Activated CD8-positive, alpha-beta T cell treated with anti-CD3 and anti-CD28 coated beads for 36 hours (primary cell): ENCODE data around the gene LKAAEAR1. TPM values are rescaled to one million over a fixed set of nuclear protein-coding genes. Genes with fewer than 3 reads are reported as not detected.

Experiments
- ATAC-seq: fragments of 200-7000 bp; cut with Tn5 transposase; one replicate; pipeline ENCODE4 v1.10.0; 2021; ENCODE audit warnings: mild to moderate bottlenecking, moderate library complexity
- CTCF ChIA-PET: fragments of 350-600 bp; sonication (Branson Sonifier 250); formaldehyde crosslinking; loops from one replicate; lab custom pipeline; 2021; ENCODE audit warnings: antibody characterized with exemption; lab: Charles Lee
- POLR2A ChIA-PET: fragments of 350-600 bp; sonication (Branson Sonifier 250); formaldehyde crosslinking; loops from one replicate; lab custom pipeline; 2021; ENCODE audit warnings: antibody characterized with exemption; lab: Charles Lee
- DNase-seq: peaks from one replicate; pipeline ENCODE4 v3.0.0-alpha.2; 2020
- H3K27ac Mint-ChIP-seq: one replicate; pipeline ENCODE4 v1.8.0; 2021; ENCODE audit warnings: mild to moderate bottlenecking, mixed read lengths
- H3K27me3 Mint-ChIP-seq: one replicate; pipeline ENCODE4 v1.8.0; 2021; ENCODE audit warnings: mixed read lengths
- H3K36me3 Mint-ChIP-seq: one replicate; pipeline ENCODE4 v1.8.0; 2021; ENCODE audit warnings: low read depth, mixed read lengths
- H3K4me1 Mint-ChIP-seq: one replicate; pipeline ENCODE4 v1.8.0; 2021; ENCODE audit warnings: low read depth, mixed read lengths
- H3K4me3 Mint-ChIP-seq: one replicate; pipeline ENCODE4 v1.8.0; 2021; ENCODE audit warnings: mild to moderate bottlenecking, moderate library complexity, mixed read lengths
- H3K9me3 Mint-ChIP-seq: one replicate; pipeline ENCODE4 v1.8.0; 2021; ENCODE audit warnings: mixed read lengths
- intact Hi-C: fragments of 100-400 bp; cut with micrococcal nuclease; formaldehyde crosslinking; loops from one replicate; pipeline ENCODE4 v1.10.0; 2022
- total RNA-seq, 2 experiments: library from RNA; stranded (reverse); gene quantifications; one replicate each; pipeline ENCODE4 v1.2.3, GENCODE V29; 2021
- TF ChIP-seq, protein P1 (sequence below): fragments of 200-600 bp; IDR thresholded peaks from one replicate; pipeline ENCODE4 v1.8.0; 2022; ENCODE audit warnings: antibody characterized with exemption, mild to moderate bottlenecking

LKAAEAR1 gene
- total RNA-seq, 2 experiments from 2014 or later: 0.43 TPM

DNA sequence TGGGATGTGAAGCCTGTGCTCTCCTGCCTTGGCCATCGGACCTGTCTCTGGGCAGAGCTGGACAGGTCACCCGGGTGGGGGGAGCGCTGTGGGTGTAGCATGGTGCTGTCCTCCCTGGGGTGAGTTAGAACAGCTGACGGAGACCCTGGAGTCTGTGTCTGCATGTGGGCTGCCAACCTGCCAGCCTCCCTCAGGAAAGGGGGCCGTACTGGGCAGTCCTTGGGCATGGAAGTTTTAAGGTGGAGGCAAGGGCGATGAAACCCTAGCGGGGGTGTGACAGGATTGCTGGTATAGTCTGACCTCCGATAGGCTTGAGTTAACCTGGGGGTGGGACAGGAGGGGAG is 37.2 kb downstream of the LKAAEAR1 start:
- H3K4me1 Mint-ChIP-seq: peaks cover 12% of the 10 kb centered on the region
- H3K36me3 Mint-ChIP-seq: no peaks in the 10 kb centered on the region
- intact Hi-C loops: no loop called here
- CTCF ChIA-PET: no interaction called here
- POLR2A ChIA-PET: interaction anchor here (1.0 to 2.0 kb wide), 2 partner anchors 9 to 16 kb away, joined by 3 to 7 read pairs; partner anchors contain the start of gene TCEA2
- DNase-seq (no peak), ATAC-seq (no peak)
- H3K9me3 Mint-ChIP-seq: no peaks in the 10 kb centered on the region
- TF ChIP-seq, protein P1, sequence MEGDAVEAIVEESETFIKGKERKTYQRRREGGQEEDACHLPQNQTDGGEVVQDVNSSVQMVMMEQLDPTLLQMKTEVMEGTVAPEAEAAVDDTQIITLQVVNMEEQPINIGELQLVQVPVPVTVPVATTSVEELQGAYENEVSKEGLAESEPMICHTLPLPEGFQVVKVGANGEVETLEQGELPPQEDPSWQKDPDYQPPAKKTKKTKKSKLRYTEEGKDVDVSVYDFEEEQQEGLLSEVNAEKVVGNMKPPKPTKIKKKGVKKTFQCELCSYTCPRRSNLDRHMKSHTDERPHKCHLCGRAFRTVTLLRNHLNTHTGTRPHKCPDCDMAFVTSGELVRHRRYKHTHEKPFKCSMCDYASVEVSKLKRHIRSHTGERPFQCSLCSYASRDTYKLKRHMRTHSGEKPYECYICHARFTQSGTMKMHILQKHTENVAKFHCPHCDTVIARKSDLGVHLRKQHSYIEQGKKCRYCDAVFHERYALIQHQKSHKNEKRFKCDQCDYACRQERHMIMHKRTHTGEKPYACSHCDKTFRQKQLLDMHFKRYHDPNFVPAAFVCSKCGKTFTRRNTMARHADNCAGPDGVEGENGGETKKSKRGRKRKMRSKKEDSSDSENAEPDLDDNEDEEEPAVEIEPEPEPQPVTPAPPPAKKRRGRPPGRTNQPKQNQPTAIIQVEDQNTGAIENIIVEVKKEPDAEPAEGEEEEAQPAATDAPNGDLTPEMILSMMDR: no peak
- H3K27me3 Mint-ChIP-seq: peaks cover 40% of the 10 kb centered on the region
- H3K27ac Mint-ChIP-seq: no peak overlapping the region
- H3K4me3 Mint-ChIP-seq: no peak overlapping the region

DNA sequence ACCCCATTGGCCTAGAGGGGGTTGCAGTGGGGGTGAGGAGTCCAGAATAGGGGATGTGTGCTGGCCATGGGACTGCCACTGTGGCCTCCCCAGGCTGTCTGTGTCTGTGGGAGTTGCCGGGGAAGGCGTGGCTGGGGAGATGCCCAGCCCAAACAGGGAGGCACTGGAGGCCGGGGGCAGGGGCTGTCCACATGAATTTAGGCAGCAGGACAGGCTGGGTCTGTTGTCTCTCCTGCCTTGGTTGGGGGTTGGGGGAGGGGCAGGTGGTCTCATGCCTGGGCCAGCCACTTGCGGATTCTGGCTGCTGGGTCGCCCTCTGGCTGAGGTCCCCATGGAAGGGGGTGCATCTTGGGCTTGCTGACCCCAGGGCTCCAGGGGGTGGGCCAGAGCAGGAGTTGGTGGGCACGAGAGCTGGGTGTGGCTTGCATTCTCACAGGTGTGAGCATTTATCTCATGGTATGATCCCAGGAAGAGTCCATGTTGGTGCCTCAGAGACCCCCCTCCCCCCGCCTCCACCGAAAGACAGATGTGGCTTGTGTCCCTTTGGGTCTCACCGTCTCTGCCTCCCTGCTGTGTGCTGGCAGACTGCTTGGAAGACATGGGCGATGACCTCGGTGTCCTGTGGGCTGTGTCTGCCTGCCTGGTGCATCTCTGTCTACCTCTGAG is 38.7 kb downstream of the LKAAEAR1 start:
- no peak overlapping the region for H3K27ac Mint-ChIP-seq
- no peaks in the 10 kb centered on the region for H3K9me3 Mint-ChIP-seq
- CTCF ChIA-PET: no interaction called here
- no peak overlapping the region for H3K4me3 Mint-ChIP-seq
- H3K27me3 Mint-ChIP-seq: peaks cover 31% of the 10 kb centered on the region
- TF ChIP-seq, protein P1: no peak
- DNase-seq (no peak), ATAC-seq (no peak)
- POLR2A ChIA-PET: interaction anchor here (0.8 to 2.0 kb wide), 3 partner anchors 7 to 13 kb away, joined by 3 to 7 read pairs (median 3); no protein-coding TSS in a partner anchor
- intact Hi-C loops: no loop called here
- H3K36me3 Mint-ChIP-seq: no peaks in the 10 kb centered on the region
- peaks cover 16% of the 10 kb centered on the region for H3K4me1 Mint-ChIP-seq

DNA sequence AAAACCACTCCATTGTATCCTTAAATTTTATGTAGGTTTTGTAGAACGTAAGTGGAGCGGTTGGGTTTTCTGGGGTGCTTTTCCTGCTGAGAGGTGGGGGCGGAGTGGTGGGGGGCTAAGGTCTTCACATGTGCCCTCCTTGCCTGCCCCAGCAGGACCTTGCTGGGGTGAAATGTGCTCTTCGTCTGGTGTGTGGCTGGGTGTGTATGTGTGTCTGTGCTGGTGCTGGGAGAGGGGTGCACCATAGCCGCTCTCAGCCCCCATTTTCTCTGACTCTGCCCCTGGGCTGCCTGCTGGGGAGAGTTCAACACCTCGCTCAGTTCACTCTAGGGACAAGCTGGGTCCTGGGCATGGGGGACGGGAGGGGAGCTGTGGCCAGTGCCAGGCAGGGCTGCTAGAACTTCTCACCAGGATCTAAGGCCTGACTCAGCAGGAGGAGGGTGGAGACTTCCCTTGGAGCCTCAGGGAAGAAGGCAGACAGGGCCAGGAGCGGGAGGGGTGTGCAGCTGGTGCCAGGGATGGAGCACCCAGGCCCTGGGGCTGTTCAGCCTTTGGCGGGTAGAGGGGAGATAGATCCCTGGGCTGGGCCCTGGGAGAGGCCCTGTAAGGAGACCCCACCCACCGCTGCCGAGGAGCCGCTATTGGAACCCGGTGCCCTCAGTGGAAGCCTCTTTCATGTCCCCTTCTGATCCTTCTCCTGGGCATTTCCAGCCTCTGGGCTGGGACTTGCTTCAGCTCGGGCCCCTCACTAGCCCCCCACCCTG is 39.5 kb downstream of the LKAAEAR1 start:
- DNase-seq: no peak
- peaks cover 21% of the 10 kb centered on the region for H3K4me1 Mint-ChIP-seq
- TF ChIP-seq, protein P1: no peak
- ChIA-PET CTCF (interaction anchor here (0.8 to 1.5 kb wide), 2 partner anchors 11 to 13 kb away, joined by 3 to 5 read pairs; no protein-coding TSS in a partner anchor), POLR2A (interaction anchor here (0.8 to 1.1 kb wide), 3 partner anchors 12 to 31 kb away, joined by 3 read pairs; no protein-coding TSS in a partner anchor)
- H3K4me3 Mint-ChIP-seq: no peak overlapping the region
- no peak for ATAC-seq
- peaks cover 26% of the 10 kb centered on the region for H3K27me3 Mint-ChIP-seq
- no peaks in the 10 kb centered on the region for H3K9me3 Mint-ChIP-seq
- intact Hi-C loops: no loop called here
- no peak overlapping the region for H3K27ac Mint-ChIP-seq
- H3K36me3 Mint-ChIP-seq: no peaks in the 10 kb centered on the region

DNA sequence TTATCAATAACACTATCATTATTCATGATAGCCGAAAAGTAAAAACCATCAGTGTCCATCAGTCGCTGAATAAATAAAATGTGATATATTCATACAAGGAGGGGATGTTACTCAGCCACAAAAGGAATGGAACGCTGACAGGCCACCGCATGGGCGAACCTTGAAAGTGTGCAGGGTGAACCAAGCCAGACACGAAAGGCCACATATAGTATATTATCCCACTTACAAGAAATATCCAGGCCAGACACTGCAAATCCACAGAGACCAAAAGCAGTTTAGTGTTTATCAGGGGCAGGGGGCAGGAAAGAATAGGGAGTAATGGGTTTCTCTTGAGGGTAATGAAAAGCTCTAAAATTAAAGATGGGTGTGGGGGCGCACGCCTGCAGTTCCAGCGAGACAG is 40.4 kb downstream of the LKAAEAR1 start:
- DNase-seq: no peak
- no peak overlapping the region for H3K27ac Mint-ChIP-seq
- peaks cover 24% of the 10 kb centered on the region for H3K27me3 Mint-ChIP-seq
- CTCF ChIA-PET: interaction anchor here (0.8 to 1.5 kb wide), 3 partner anchors 10 to 26 kb away, joined by 3 to 5 read pairs (median 3); no protein-coding TSS in a partner anchor
- peak overlapping the region; percentile 53 for H3K4me3 Mint-ChIP-seq
- intact Hi-C loops: no loop called here
- POLR2A ChIA-PET: interaction anchor here (1.0 to 1.4 kb wide), 2 partner anchors 17 to 30 kb away, joined by 3 to 4 read pairs; no protein-coding TSS in a partner anchor
- ATAC-seq: no peak
- TF ChIP-seq, protein P1: no peak
- no peaks in the 10 kb centered on the region for H3K36me3 Mint-ChIP-seq
- H3K4me1 Mint-ChIP-seq: peaks cover 27% of the 10 kb centered on the region
- no peaks in the 10 kb centered on the region for H3K9me3 Mint-ChIP-seq
